Upper lobe of left lung (tissue), 6 donors: ENCODE data around the gene NWD2. TPM values are rescaled to one million over a fixed set of nuclear protein-coding genes. Genes with fewer than 3 reads are reported as not detected.

Experiments
- ATAC-seq, 2 donors: fragments of 200-7000 bp; cut with Tn5 transposase; one replicate each; pipeline ENCODE4 v1.9.1; 2022; ENCODE audit warnings: mild to moderate bottlenecking in 2 of 2, moderate library complexity in 2 of 2; ENCODE audit not compliant: low FRiP score in 2 of 2
- DNase-seq, 2 donors: peaks; one replicate each; pipeline ENCODE4 v3.0.0-alpha.2; 2019 to 2020
- H3K27ac ChIP-seq, 4 donors: fragments of 200-600 bp; sonication (generic); one replicate each; pipeline ENCODE4 v1.5.1; 2016 to 2019
- H3K27me3 ChIP-seq, 4 donors: fragments of 200-600 bp; sonication (generic); one replicate each; pipeline ENCODE4 v1.5.1; 2017 to 2019
- H3K36me3 ChIP-seq, 4 donors: fragments of 200-600 bp; sonication (generic); one replicate each; pipeline ENCODE4 v1.5.1; 2016 to 2019
- H3K4me1 ChIP-seq, 4 donors: fragments of 200-600 bp; sonication (generic); one replicate each; pipeline ENCODE4 v1.5.1; 2018 to 2019
- H3K4me3 ChIP-seq, 4 donors: fragments of 200-600 bp; sonication (generic); one replicate each; pipeline ENCODE4 v1.5.1; 2017 to 2019; ENCODE audit warnings: mild to moderate bottlenecking in 2 of 4, moderate library complexity in 1 of 4
- H3K9me3 ChIP-seq, 4 donors: fragments of 200-600 bp; sonication (generic); one replicate each; pipeline ENCODE4 v1.5.1; 2018 to 2019
- CTCF ChIP-seq, 6 experiments: fragments of 450-650 bp in 4 of 6; fragments of 200-600 bp in 2 of 6; sonication (generic) in 2 of 6; IDR thresholded peaks; one replicate each; pipeline ENCODE4 v1.5.1; 2016 to 2019; ENCODE audit warnings: antibody characterized with exemption in 6 of 6
- EP300 ChIP-seq, 4 donors: sonication (generic); formaldehyde crosslinking; IDR thresholded peaks; one replicate each; pipeline ENCODE4 v1.5.1; 2017; ENCODE audit warnings: antibody characterized with exemption in 4 of 4, control low read depth in 2 of 4
- POLR2A ChIP-seq, 4 donors: fragments of 450-650 bp; IDR thresholded peaks; one replicate each; pipeline ENCODE4 v1.5.1; 2016 to 2017; ENCODE audit warnings: antibody characterized with exemption in 4 of 4, mild to moderate bottlenecking in 2 of 4
- POLR2AphosphoS5 ChIP-seq, 2 donors: sonication (generic); formaldehyde crosslinking; IDR thresholded peaks; one replicate each; pipeline ENCODE4 v1.5.1; 2017; ENCODE audit warnings: antibody characterized with exemption in 2 of 2
- WGBS, 2 donors: methylation state at CpG; one replicate each; pipeline ENCODE4 v1.1.5; 2017 to 2018; 5-methylcytosine and 5-hydroxymethylcytosine counted together
- total RNA-seq, 6 donors: library from RNA; depleted of rRNA in 4 of 6; stranded (reverse); fragments of >200 nt in 4 of 6; gene quantifications; one replicate each; pipeline versions ENCODE4 v1.1.0 to v1.2.1, GENCODE V29; 2016 to 2021
- donor health status: DM: no; HTN: no; CAD: no; lungs with moderate emphysema.
- donor health status: DM: no; HTN: yes; CAD: no; lungs with severe emphysema.

Gene NWD2
- total RNA-seq, 6 donors from 2014 or later: not detected

- no peaks in the 10 kb centered on the region for H3K27me3 ChIP-seq
- no peak overlapping the region for H3K4me3 ChIP-seq
- no peaks in the 10 kb centered on the region for H3K4me1 ChIP-seq
- WGBS, 2 donors: 53 to 60% methylated on average over 3 of the region's 3 CpGs
- DNase-seq: no peak
- TF ChIP-seq POLR2A (IDR thresholded peaks at IDR 0.05) (no peak), CTCF (IDR thresholded peaks at IDR 0.05) (no peak)
- no peaks in the 10 kb centered on the region for H3K9me3 ChIP-seq
- ATAC-seq: no peak
- H3K36me3 ChIP-seq: no peaks in the 10 kb centered on the region
- no peak overlapping the region for H3K27ac ChIP-seq
Measured at GRCh38 chr4:37268319-37268718, 23.8 kb downstream of the NWD2 start.

DNA sequence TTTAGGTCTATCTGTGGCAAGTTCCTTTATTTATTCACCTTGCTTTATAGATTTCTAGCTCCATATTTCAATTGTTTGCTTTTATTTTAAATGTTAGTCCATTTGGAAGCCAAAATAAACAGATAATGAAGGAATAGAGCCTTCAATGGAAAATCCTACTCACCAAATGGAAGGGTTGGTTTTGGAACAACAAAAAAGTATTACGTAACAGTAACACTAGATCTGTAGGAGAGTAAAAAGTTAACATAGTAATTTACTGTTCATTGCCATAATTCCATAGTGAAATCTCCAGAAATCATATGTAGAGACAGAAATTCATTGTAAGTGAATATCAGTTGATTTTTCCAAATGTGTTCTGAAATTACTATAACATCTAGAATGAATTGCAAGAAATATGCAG is 34.6 kb downstream of the NWD2 start:
- H3K4me3 ChIP-seq: no peak overlapping the region
- no peak overlapping the region for H3K27ac ChIP-seq
- ATAC-seq (no peak), DNase-seq (no peak)
- no peaks in the 10 kb centered on the region for H3K36me3 ChIP-seq
- no peaks in the 10 kb centered on the region for H3K9me3 ChIP-seq
- H3K27me3 ChIP-seq: no peaks in the 10 kb centered on the region
- TF ChIP-seq CTCF (IDR thresholded peaks at IDR 0.05): no peak
- no peak for TF ChIP-seq POLR2AphosphoS5 (IDR thresholded peaks at IDR 0.05)
- no peak for TF ChIP-seq POLR2A (IDR thresholded peaks at IDR 0.05)
- no peak for TF ChIP-seq EP300 (IDR thresholded peaks at IDR 0.05)
- 96 to 100% methylated on average over 1 of the region's 1 CpG for WGBS, 2 donors
- no peaks in the 10 kb centered on the region for H3K4me1 ChIP-seq

GRCh38 chr4:37279894-37280592 is 35.5 kb downstream of the NWD2 start:
- 78 to 80% methylated on average over 6 of the region's 6 CpGs for WGBS, 2 donors
- H3K4me1 ChIP-seq: no peaks in the 10 kb centered on the region
- no peak overlapping the region for H3K27ac ChIP-seq
- no peaks in the 10 kb centered on the region for H3K27me3 ChIP-seq
- no peaks in the 10 kb centered on the region for H3K9me3 ChIP-seq
- H3K4me3 ChIP-seq: no peak overlapping the region
- no peaks in the 10 kb centered on the region for H3K36me3 ChIP-seq
- TF ChIP-seq POLR2A (IDR thresholded peaks at IDR 0.05) (no peak), CTCF (IDR thresholded peaks at IDR 0.05) (no peak), POLR2AphosphoS5 (IDR thresholded peaks at IDR 0.05) (no peak), EP300 (IDR thresholded peaks at IDR 0.05) (no peak)
- ATAC-seq (no peak), DNase-seq (no peak)

- DNase-seq (no peak), ATAC-seq (no peak)
- TF ChIP-seq CTCF (IDR thresholded peaks at IDR 0.05) (no peak), POLR2A (IDR thresholded peaks at IDR 0.05) (no peak)
- WGBS, 2 donors: 77 to 80% methylated on average over 1 of the region's 1 CpG
- H3K9me3 ChIP-seq: peaks cover 0 to under 1% (median 0%) of the 10 kb centered on the region in 4 donors
- H3K27ac ChIP-seq: no peak overlapping the region
- no peaks in the 10 kb centered on the region for H3K36me3 ChIP-seq
- H3K4me1 ChIP-seq: no peaks in the 10 kb centered on the region
- H3K27me3 ChIP-seq: no peaks in the 10 kb centered on the region
- H3K4me3 ChIP-seq: no peak overlapping the region
Measured at GRCh38 chr4:37299468-37299867, 54.9 kb downstream of the NWD2 start.

DNA sequence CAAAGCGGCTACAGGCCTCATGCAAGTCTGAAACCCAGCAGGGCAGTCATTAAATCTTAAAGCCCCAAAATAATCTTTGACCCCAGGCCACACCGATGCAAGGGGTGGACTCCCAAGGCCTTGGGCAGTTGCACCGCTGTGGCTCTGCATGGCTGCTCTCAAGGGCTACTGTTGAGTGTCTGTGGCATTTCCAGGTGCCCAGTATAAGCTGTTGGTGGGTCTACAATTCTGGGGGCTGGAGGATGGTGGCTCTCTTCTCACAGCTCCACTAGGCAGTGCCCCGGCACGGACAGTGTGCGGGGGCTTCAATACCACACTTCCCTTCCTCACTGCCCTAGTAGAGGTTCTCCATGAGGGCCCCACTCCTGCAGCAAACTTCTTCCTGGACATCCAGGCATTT is 60.1 kb downstream of the NWD2 start:
- Histone ChIP-seq H3K4me1 (no peaks in the 10 kb centered on the region), H3K9me3 (peaks cover 0 to 13% (median 0%) of the 10 kb centered on the region in 4 donors), H3K27me3 (no peaks in the 10 kb centered on the region), H3K27ac (no peak overlapping the region), H3K36me3 (no peaks in the 10 kb centered on the region), H3K4me3 (no peak overlapping the region)
- DNase-seq (no peak), ATAC-seq (no peak)
- TF ChIP-seq EP300 (IDR thresholded peaks at IDR 0.05): no peak
- no peak for TF ChIP-seq POLR2A (IDR thresholded peaks at IDR 0.05)
- no peak for TF ChIP-seq CTCF (IDR thresholded peaks at IDR 0.05)
- TF ChIP-seq POLR2AphosphoS5 (IDR thresholded peaks at IDR 0.05): no peak
- WGBS, 2 donors: 94 to 100% methylated on average over 1 to 6 of the region's 6 CpGs
